GM19043 (cell line): ENCODE results near the gene FHOD1.
A peak's percentile ranks its signal among the peaks of the same experiment; 100 is the strongest.

Experiments used
- ATAC-seq: cut with Tn5 transposase; IDR thresholded peaks from one replicate; pipeline ENCODE4 v1.9.1; 2021; ENCODE audit warnings: low read depth; ENCODE audit not compliant: unreplicated experiment

The FHOD1 gene

GRCh38 chr16:67247192-67248072 lies at the start of gene FHOD1:
Gene FHOD1, minus strand, starts transcription at chr16:67247481. Its CDS starts 71 bp downstream, at chr16:67247410.
- ATAC-seq = peak; percentile 44

GRCh38 chr16:67296420-67296819 lies 49.1 kb upstream of the FHOD1 start:
- no peak for ATAC-seq

GRCh38 chr16:67294938-67295361 lies 47.7 kb upstream of the FHOD1 start:
- ATAC-seq = no peak

- ATAC-seq = no peak
Observed at GRCh38 chr16:67294171-67294757, 47.0 kb upstream of the FHOD1 start.

- ATAC-seq = no peak
Observed at GRCh38 chr16:67291461-67291860, 44.2 kb upstream of the FHOD1 start.

- no peak for ATAC-seq
Observed at GRCh38 chr16:67287960-67288359, 40.7 kb upstream of the FHOD1 start.

GRCh38 chr16:67286441-67287235 lies 39.4 kb upstream of the FHOD1 start:
- no peak for ATAC-seq

GRCh38 chr16:67284699-67285646 lies 37.7 kb upstream of the FHOD1 start:
- no peak for ATAC-seq

- ATAC-seq = no peak
Observed at GRCh38 chr16:67283826-67284555, 36.7 kb upstream of the FHOD1 start.

GRCh38 chr16:67283039-67283825 lies 36.0 kb upstream of the FHOD1 start:
- no peak for ATAC-seq

GRCh38 chr16:67282447-67282805 lies 35.1 kb upstream of the FHOD1 start:
- no peak for ATAC-seq

GRCh38 chr16:67281536-67282446 lies 34.5 kb upstream of the FHOD1 start:
- no peak for ATAC-seq

GRCh38 chr16:67280090-67281015 lies 33.1 kb upstream of the FHOD1 start:
- no peak for ATAC-seq

GRCh38 chr16:67279296-67280089 lies 32.2 kb upstream of the FHOD1 start, which contains the start of gene PLEKHG4:
Gene PLEKHG4, plus strand, starts transcription at chr16:67279532. Its CDS starts 513 bp downstream, at chr16:67280045.
- peak; percentile 68 for ATAC-seq

GRCh38 chr16:67278773-67279295 lies 31.6 kb upstream of the FHOD1 start:
- ATAC-seq = peak; percentile 30
